Effector memory CD8-positive, alpha-beta T cell (primary cell): ENCODE results near the gene HOXC10.

Source experiments
- ATAC-seq: fragments of 150-1000 bp; cut with Tn5 transposase; replicated peaks from 2 replicates; pipeline ENCODE4 v1.10.0; 2021; ENCODE audit warnings: mild to moderate bottlenecking, moderate library complexity
- DNase-seq, 3 experiments: peaks; one replicate each; pipeline ENCODE4 v3.0.0; 2021
- H3K27ac Mint-ChIP-seq, 2 donors: one replicate each; pipeline ENCODE4 v1.8.0; 2022; ENCODE audit warnings: mild to moderate bottlenecking in 2 of 2, mixed read lengths in 2 of 2, moderate library complexity in 2 of 2
- H3K27me3 Mint-ChIP-seq, 2 donors: one replicate each; pipeline ENCODE4 v1.8.0; 2022; ENCODE audit warnings: mixed read lengths in 2 of 2
- H3K36me3 Mint-ChIP-seq: one replicate; pipeline ENCODE4 v1.8.0; 2022; ENCODE audit warnings: mild to moderate bottlenecking, moderate library complexity, mixed read lengths; ENCODE audit not compliant: insufficient read depth
- H3K4me1 Mint-ChIP-seq, 2 donors: one replicate each; pipeline ENCODE4 v1.8.0; 2022; ENCODE audit warnings: low read depth in 2 of 2, mixed read lengths in 2 of 2
- H3K4me3 Mint-ChIP-seq, 2 donors: one replicate each; pipeline ENCODE4 v1.8.0; 2022; ENCODE audit warnings: mild to moderate bottlenecking in 2 of 2, mixed read lengths in 2 of 2, moderate library complexity in 2 of 2
- H3K9me3 Mint-ChIP-seq, 2 donors: one replicate each; pipeline ENCODE4 v1.8.0; 2022; ENCODE audit warnings: mixed read lengths in 2 of 2
- total RNA-seq, 9 experiments: gene quantifications; one replicate each; lab custom pipeline; 2026; lab: John Stamatoyannopoulos, UW

HOXC10 gene
- total RNA-seq: 0 to 0.07 (median 0) reads per million in 9 experiments

- Mint-ChIP-seq H3K27ac (peak within 1 kb of the TSS in 1 of 2 donors; percentile 87), H3K36me3 (peaks cover 45% of the 10 kb centered on the region), H3K4me3 (peak within 1 kb of the TSS; percentile 67 to 70), H3K27me3 (peaks cover 93 to 100% of the 10 kb centered on the region in 2 donors), H3K4me1 (peaks cover 32 to 39% of the 10 kb centered on the region in 2 donors), H3K9me3 (no peaks in the 10 kb centered on the region)
- DNase-seq (peak; percentile 63 to 67 (median 65)), ATAC-seq (peak; percentile 68)
Observed at GRCh38 chr12:53984901-53985691, at the start of gene HOXC10. Gene HOXC10 (plus strand): TSS chr12:53985146. CDS start chr12:53985260, 114 bp downstream.

DNA sequence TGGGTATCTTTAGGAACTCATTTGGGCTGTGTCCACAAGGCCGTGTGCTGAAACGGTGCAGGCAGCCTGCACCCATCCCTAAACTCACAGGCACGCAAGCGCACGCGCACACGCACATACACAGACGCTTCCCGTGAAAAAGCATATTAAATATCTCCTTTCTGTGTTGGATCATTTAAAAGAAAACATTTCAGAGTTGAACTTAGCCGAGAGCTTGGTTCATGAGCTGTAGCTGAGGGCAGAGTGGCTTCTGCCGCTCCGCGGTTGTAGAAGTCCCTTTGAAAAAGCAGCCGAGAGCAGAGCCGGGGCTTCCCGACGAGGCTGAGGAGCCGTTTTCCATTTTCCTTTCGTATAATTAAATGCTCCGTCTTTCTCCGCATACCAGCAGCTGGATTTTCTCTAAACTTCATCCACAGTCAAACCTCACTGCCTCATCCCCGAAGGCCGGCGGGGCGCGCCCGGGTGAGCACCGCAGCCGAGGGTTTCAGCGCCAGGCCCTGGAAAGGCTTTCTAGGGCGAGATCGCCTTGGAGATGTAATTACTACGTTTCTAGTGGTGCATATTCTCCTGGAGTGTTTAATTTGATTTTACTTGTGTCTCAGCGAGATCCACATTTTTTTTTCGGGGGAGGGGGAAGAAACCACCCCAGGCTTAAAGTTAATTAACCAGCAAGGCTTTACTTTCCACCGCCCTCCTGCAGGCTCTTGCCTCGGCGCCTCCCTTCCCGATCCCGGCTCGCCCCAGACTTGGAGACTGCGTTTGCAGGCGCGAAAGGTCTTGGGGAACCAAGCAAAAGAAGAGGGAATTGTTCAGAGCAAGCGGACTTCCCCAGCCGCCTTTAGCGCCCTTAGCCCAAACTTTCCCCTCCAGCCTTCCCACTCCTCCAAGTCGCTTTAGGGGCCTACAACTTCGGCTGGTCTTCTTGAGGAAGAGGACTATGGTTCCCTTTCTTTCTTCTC, 49.3 kb upstream of the HOXC10 start:
- peak overlapping the region in 1 of 2 donors; percentile 13 for H3K4me3 Mint-ChIP-seq
- peaks cover 3 to 12% of the 10 kb centered on the region in 2 donors for H3K4me1 Mint-ChIP-seq
- H3K27ac Mint-ChIP-seq: no peak overlapping the region
- DNase-seq (no peak), ATAC-seq (no peak)
- H3K9me3 Mint-ChIP-seq: no peaks in the 10 kb centered on the region
- H3K27me3 Mint-ChIP-seq: peaks cover 91 to 100% of the 10 kb centered on the region in 2 donors
- peaks cover 26% of the 10 kb centered on the region for H3K36me3 Mint-ChIP-seq

GRCh38 chr12:53937099-53937498, 47.8 kb upstream of the HOXC10 start:
- DNase-seq (no peak), ATAC-seq (no peak)
- Mint-ChIP-seq H3K27ac (no peak overlapping the region), H3K27me3 (peaks cover 92 to 100% of the 10 kb centered on the region in 2 donors), H3K36me3 (peaks cover 26% of the 10 kb centered on the region), H3K9me3 (no peaks in the 10 kb centered on the region), H3K4me1 (peaks cover 3 to 12% of the 10 kb centered on the region in 2 donors), H3K4me3 (no peak overlapping the region)

GRCh38 chr12:53937596-53938325, 47.2 kb upstream of the HOXC10 start:
- no peaks in the 10 kb centered on the region for H3K9me3 Mint-ChIP-seq
- no peak overlapping the region for H3K4me3 Mint-ChIP-seq
- H3K4me1 Mint-ChIP-seq: peaks cover 3 to 12% of the 10 kb centered on the region in 2 donors
- ATAC-seq: no peak
- no peak overlapping the region for H3K27ac Mint-ChIP-seq
- DNase-seq: no peak
- H3K27me3 Mint-ChIP-seq: peaks cover 92 to 100% of the 10 kb centered on the region in 2 donors
- peaks cover 26% of the 10 kb centered on the region for H3K36me3 Mint-ChIP-seq

DNA sequence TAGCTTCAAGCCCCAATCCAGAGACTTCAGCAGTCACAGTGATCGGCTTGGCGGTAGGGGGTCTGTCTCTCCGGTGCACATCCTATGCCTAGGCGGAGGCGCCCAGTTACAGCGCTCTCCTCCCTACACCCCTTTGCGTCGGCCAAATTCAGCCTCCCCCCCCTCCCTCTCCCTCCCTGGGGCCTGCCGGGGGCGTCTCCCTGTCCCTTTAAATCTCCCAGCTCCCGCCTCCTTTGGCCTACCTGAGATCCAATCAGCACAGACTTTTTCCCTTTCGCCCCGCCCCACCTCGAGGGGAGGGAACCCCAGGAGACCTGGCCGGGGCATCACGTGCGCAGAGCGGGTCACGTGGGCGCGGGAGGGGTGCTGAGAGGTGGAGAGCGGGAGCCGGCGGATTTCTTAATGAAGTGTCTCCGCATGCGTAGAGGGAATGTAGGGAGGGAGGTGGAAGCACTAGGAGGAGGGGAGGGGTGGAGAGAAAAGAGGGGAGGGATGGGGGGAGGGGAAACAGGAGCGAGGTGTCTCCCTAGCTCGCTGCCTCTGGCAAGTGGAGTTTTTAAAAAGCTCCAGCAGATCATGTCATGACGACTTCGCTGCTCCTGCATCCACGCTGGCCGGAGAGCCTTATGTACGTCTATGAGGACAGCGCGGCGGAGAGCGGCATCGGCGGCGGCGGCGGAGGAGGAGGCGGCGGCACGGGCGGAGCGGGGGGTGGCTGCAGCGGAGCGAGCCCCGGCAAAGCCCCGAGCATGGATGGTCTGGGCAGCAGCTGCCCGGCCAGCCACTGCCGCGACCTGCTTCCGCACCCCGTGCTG, 46.4 kb upstream of the HOXC10 start, which contains the start of gene HOXC13:
Gene HOXC13 (plus strand): TSS at position 506 of the 815 bp plus-strand sequence. CDS start 76 bp downstream, at position 582.
- Mint-ChIP-seq H3K27ac (no peak within 1 kb of the TSS), H3K4me1 (peaks cover 3 to 12% of the 10 kb centered on the region in 2 donors), H3K4me3 (no peak within 1 kb of the TSS), H3K36me3 (peaks cover 26% of the 10 kb centered on the region), H3K27me3 (peaks cover 92 to 100% of the 10 kb centered on the region in 2 donors), H3K9me3 (no peaks in the 10 kb centered on the region)
- ATAC-seq: no peak
- DNase-seq: no peak

DNA sequence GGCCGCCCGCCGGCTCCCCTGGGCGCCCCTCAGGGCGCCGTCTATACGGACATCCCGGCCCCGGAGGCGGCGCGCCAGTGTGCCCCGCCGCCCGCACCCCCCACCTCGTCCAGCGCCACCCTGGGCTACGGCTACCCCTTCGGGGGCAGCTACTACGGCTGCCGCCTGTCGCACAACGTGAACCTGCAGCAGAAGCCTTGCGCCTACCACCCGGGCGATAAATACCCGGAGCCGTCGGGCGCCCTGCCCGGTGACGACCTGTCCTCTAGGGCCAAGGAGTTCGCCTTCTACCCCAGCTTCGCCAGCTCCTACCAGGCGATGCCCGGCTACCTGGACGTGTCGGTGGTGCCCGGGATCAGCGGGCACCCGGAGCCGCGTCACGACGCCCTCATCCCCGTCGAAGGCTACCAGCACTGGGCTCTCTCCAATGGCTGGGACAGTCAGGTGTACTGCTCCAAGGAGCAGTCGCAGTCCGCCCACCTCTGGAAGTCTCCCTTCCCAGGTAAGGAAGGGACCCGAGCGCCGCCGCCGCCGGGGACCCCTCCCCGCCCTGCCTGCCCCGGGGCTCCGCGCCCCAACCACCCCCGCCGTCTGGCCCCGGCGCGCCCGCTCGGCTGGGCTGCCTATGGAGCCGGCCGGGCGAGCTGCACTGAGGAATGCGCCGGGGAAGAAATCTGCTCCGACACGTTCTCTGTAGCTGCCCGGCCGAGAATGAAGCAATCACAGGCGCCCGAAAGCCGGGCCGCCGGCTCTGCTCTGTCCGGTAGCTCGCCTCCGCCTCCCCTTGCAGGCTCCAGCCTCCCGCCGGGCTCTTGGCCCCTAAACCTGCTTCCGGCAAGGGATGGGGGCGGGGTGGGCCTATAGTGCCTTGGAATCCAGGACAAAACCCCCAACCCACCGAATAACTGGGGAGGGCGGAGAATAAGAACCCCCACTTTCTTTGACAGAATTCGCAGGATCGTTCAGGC, 45.5 kb upstream of the HOXC10 start:
- Mint-ChIP-seq H3K27ac (no peak overlapping the region), H3K36me3 (peaks cover 26% of the 10 kb centered on the region), H3K27me3 (peaks cover 92 to 100% of the 10 kb centered on the region in 2 donors), H3K9me3 (no peaks in the 10 kb centered on the region), H3K4me1 (peaks cover 3 to 12% of the 10 kb centered on the region in 2 donors), H3K4me3 (peak overlapping the region; percentile 0 to 17)
- no peak for DNase-seq
- no peak for ATAC-seq

- H3K27ac Mint-ChIP-seq: no peak overlapping the region
- ATAC-seq (no peak), DNase-seq (no peak)
- H3K36me3 Mint-ChIP-seq: peaks cover 20% of the 10 kb centered on the region
- peaks cover 92 to 100% of the 10 kb centered on the region in 2 donors for H3K27me3 Mint-ChIP-seq
- peak overlapping the region in 1 of 2 donors; percentile 17 for H3K4me3 Mint-ChIP-seq
- no peaks in the 10 kb centered on the region for H3K9me3 Mint-ChIP-seq
- peaks cover 9 to 13% of the 10 kb centered on the region in 2 donors for H3K4me1 Mint-ChIP-seq
Observed at GRCh38 chr12:53940443-53941014, 44.4 kb upstream of the HOXC10 start.

GRCh38 chr12:53941187-53941586, 43.8 kb upstream of the HOXC10 start:
- ATAC-seq (no peak), DNase-seq (no peak)
- no peak overlapping the region for H3K4me3 Mint-ChIP-seq
- peaks cover 92 to 100% of the 10 kb centered on the region in 2 donors for H3K27me3 Mint-ChIP-seq
- no peak overlapping the region for H3K27ac Mint-ChIP-seq
- H3K9me3 Mint-ChIP-seq: no peaks in the 10 kb centered on the region
- H3K4me1 Mint-ChIP-seq: peaks cover 7 to 10% of the 10 kb centered on the region in 2 donors
- H3K36me3 Mint-ChIP-seq: peaks cover 18% of the 10 kb centered on the region

DNA sequence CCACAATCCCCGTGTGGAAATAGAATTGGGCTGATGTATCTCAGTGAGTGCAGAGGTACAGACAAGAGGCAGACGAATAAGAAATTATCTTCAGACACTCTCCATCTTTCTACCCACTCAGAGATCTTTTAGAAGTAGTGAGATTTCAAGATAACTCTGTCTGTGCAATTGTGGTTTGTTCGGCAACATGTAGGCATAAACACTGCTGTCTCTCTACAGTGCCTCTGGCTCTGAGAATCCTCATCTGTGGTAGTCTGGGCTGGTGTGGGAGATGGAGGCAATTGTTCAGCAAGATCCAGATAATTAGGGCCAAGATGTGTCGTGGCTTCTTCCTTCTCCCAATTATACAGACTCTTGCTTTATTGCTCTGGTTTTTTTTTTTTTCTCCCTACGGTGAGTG, 43.2 kb upstream of the HOXC10 start:
- Mint-ChIP-seq H3K27ac (no peak overlapping the region), H3K27me3 (peaks cover 92 to 100% of the 10 kb centered on the region in 2 donors), H3K4me3 (no peak overlapping the region), H3K36me3 (peaks cover 15% of the 10 kb centered on the region), H3K9me3 (no peaks in the 10 kb centered on the region), H3K4me1 (peaks cover 7 to 10% of the 10 kb centered on the region in 2 donors)
- DNase-seq: no peak
- ATAC-seq: no peak

GRCh38 chr12:53942467-53942997, 42.4 kb upstream of the HOXC10 start:
- Mint-ChIP-seq H3K27me3 (peaks cover 92 to 98% of the 10 kb centered on the region in 2 donors), H3K36me3 (peaks cover 14% of the 10 kb centered on the region), H3K27ac (no peak overlapping the region), H3K4me1 (peaks cover 6 to 7% of the 10 kb centered on the region in 2 donors), H3K9me3 (no peaks in the 10 kb centered on the region), H3K4me3 (no peak overlapping the region)
- DNase-seq (no peak), ATAC-seq (no peak)

- H3K9me3 Mint-ChIP-seq: no peaks in the 10 kb centered on the region
- H3K27me3 Mint-ChIP-seq: peaks cover 96 to 98% of the 10 kb centered on the region in 2 donors
- peaks cover 6% of the 10 kb centered on the region for H3K36me3 Mint-ChIP-seq
- no peak overlapping the region for H3K4me3 Mint-ChIP-seq
- ATAC-seq: no peak
- H3K27ac Mint-ChIP-seq: no peak overlapping the region
- no peak for DNase-seq
- H3K4me1 Mint-ChIP-seq: peaks cover 7% of the 10 kb centered on the region in 2 donors
Observed at GRCh38 chr12:53944209-53944608, 40.7 kb upstream of the HOXC10 start.
